ES-I3 (cell line): ENCODE data around the gene NME4.
"Not testable (repeated sequence)": the region's sequence is repeated elsewhere in the genome, so short reads cannot be mapped to it uniquely, and the experiment has no call there.

Experiments
- H3K36me3 ChIP-seq: 2 replicates; pipeline ENCODE4 v1.6.1; 2013; ENCODE audit warnings: mild to moderate bottlenecking, low read length, control low read depth, moderate library complexity; ENCODE audit not compliant: insufficient read depth
- H3K4me1 ChIP-seq: 2 replicates; pipeline ENCODE4 v1.6.1; 2013; ENCODE audit warnings: mild to moderate bottlenecking, control low read depth, low read length; ENCODE audit not compliant: insufficient read depth
- H3K9ac ChIP-seq: 2 replicates; pipeline ENCODE4 v1.6.1; 2013; ENCODE audit warnings: low read depth, mild to moderate bottlenecking, low read length, moderate library complexity
- H3K9me3 ChIP-seq: 2 replicates; pipeline ENCODE4 v1.6.1; 2013; ENCODE audit warnings: mild to moderate bottlenecking, low read length, moderate library complexity; ENCODE audit not compliant: control insufficient read depth, insufficient read depth

Gene NME4

GRCh38 chr16:410516-411178, 13.6 kb downstream of the NME4 start:
- H3K9me3 ChIP-seq, result no peaks in the 10 kb centered on the region
- H3K9ac ChIP-seq, result no peak overlapping the region
- H3K4me1 ChIP-seq, result no peaks in the 10 kb centered on the region
- 0 out of 2 replicates have a peak, but pooled peaks cover 6% of the 10 kb centered on the region for H3K36me3 ChIP-seq

GRCh38 chr16:411576-412265, 14.7 kb downstream of the NME4 start:
- H3K36me3 ChIP-seq, result 0 out of 2 replicates have a peak, but pooled peaks cover 6% of the 10 kb centered on the region
- H3K9me3 ChIP-seq, result no peaks in the 10 kb centered on the region
- H3K4me1 ChIP-seq, result no peaks in the 10 kb centered on the region

GRCh38 chr16:414395-415169, 17.6 kb downstream of the NME4 start:
- 0 out of 2 replicates have a peak, but pooled peaks cover 5% of the 10 kb centered on the region for H3K36me3 ChIP-seq
- H3K9me3 ChIP-seq, result no peaks in the 10 kb centered on the region
- H3K4me1 ChIP-seq, result no peaks in the 10 kb centered on the region
- H3K9ac ChIP-seq, result no peak overlapping the region

More at GRCh38 chr16:411576-412265, 14.7 kb downstream of the NME4 start:
- no peak overlapping the region for H3K9ac ChIP-seq

GRCh38 chr16:415170-415498, 18.1 kb downstream of the NME4 start:
- not testable (repeated sequence) for H3K9ac ChIP-seq, H3K36me3 ChIP-seq, H3K4me1 ChIP-seq, H3K9me3 ChIP-seq

- not testable (repeated sequence) for H3K4me1 ChIP-seq, H3K9ac ChIP-seq, H3K36me3 ChIP-seq, H3K9me3 ChIP-seq
Measured at GRCh38 chr16:422179-422578, 25.2 kb downstream of the NME4 start.

- H3K9ac ChIP-seq, result peak overlapping the region; percentile 70; the same call in 1 of the 2 replicates
- peaks cover 7% of the 10 kb centered on the region; the same call in 1 of the 2 replicates for H3K4me1 ChIP-seq
- H3K36me3 ChIP-seq, result no peaks in the 10 kb centered on the region; the same call in 1 of the 2 replicates
- H3K9me3 ChIP-seq, result no peaks in the 10 kb centered on the region
Measured at GRCh38 chr16:424033-424622, 27.1 kb downstream of the NME4 start.

- H3K9ac ChIP-seq, result peak overlapping the region; percentile 70
- H3K9me3 ChIP-seq, result no peaks in the 10 kb centered on the region
- peaks cover 7% of the 10 kb centered on the region; the same call in 1 of the 2 replicates for H3K4me1 ChIP-seq
- no peaks in the 10 kb centered on the region; the same call in 1 of the 2 replicates for H3K36me3 ChIP-seq
Measured at GRCh38 chr16:424623-425081, 27.7 kb downstream of the NME4 start.

- H3K4me1 ChIP-seq, result peaks cover 7% of the 10 kb centered on the region; the same call in 1 of the 2 replicates
- no peaks in the 10 kb centered on the region for H3K9me3 ChIP-seq
- H3K36me3 ChIP-seq, result no peaks in the 10 kb centered on the region; the same call in 1 of the 2 replicates
- peak within 1 kb of the TSS; percentile 71 for H3K9ac ChIP-seq
Measured at GRCh38 chr16:425082-425718, 28.2 kb downstream of the NME4 start, which contains the start of gene RAB11FIP3. Gene RAB11FIP3 (plus strand): TSS chr16:425649. CDS start chr16:426007, 358 bp downstream.

GRCh38 chr16:425740-426114, 28.7 kb downstream of the NME4 start:
- Histone ChIP-seq H3K4me1 (peaks cover 7% of the 10 kb centered on the region; the same call in 1 of the 2 replicates), H3K36me3 (no peaks in the 10 kb centered on the region; the same call in 1 of the 2 replicates), H3K9ac (peak overlapping the region; percentile 71; the same call in 1 of the 2 replicates), H3K9me3 (no peaks in the 10 kb centered on the region)

GRCh38 chr16:426115-426905, 29.3 kb downstream of the NME4 start:
- no peaks in the 10 kb centered on the region for H3K9me3 ChIP-seq
- H3K36me3 ChIP-seq, result no peaks in the 10 kb centered on the region; the same call in 1 of the 2 replicates
- peak overlapping the region; percentile 71 for H3K9ac ChIP-seq
- H3K4me1 ChIP-seq, result peaks cover 7% of the 10 kb centered on the region; the same call in 1 of the 2 replicates

GRCh38 chr16:426906-427249, 29.9 kb downstream of the NME4 start:
- H3K9ac ChIP-seq, result peak overlapping the region; percentile 71; the same call in 1 of the 2 replicates

GRCh38 chr16:427250-427649, 30.3 kb downstream of the NME4 start:
- Histone ChIP-seq H3K9ac (peak overlapping the region; percentile 71; the same call in 1 of the 2 replicates), H3K36me3 (no peaks in the 10 kb centered on the region; the same call in 1 of the 2 replicates), H3K4me1 (peaks cover 7% of the 10 kb centered on the region; the same call in 1 of the 2 replicates), H3K9me3 (no peaks in the 10 kb centered on the region)

More at GRCh38 chr16:426906-427249, 29.9 kb downstream of the NME4 start:
- Histone ChIP-seq H3K36me3 (no peaks in the 10 kb centered on the region; the same call in 1 of the 2 replicates), H3K4me1 (peaks cover 7% of the 10 kb centered on the region; the same call in 1 of the 2 replicates), H3K9me3 (no peaks in the 10 kb centered on the region)

- Histone ChIP-seq H3K4me1 (no peaks in the 10 kb centered on the region), H3K9ac (no peak overlapping the region), H3K36me3 (no peaks in the 10 kb centered on the region; the same call in 1 of the 2 replicates), H3K9me3 (no peaks in the 10 kb centered on the region)
Measured at GRCh38 chr16:430904-431303, 33.9 kb downstream of the NME4 start.
